ENCODE measurements around the gene POR. TPM values are rescaled to one million over a fixed set of nuclear protein-coding genes. Genes with fewer than 3 reads are reported as not detected.

The POR gene
- total RNA-seq, 1 experiment from 2014 or later, result 45.1 TPM

- ChIA-PET POLR2A (interaction anchor here (0.7 to 1.0 kb wide), 2 partner anchors 11 to 303 kb away, joined by 3 read pairs; no protein-coding TSS in a partner anchor), CTCF (no interaction called here)
- no peak for TF ChIP-seq CTCF (IDR thresholded peaks at IDR 0.05; ENCODE audit: unreplicated experiment)
- no peaks in the 10 kb centered on the region for H3K27me3 Mint-ChIP-seq (ENCODE audit: insufficient read depth, unreplicated experiment)
- peaks cover 13% of the 10 kb centered on the region for H3K36me3 Mint-ChIP-seq (ENCODE audit: insufficient read depth, unreplicated experiment)
- no peak for DNase-seq (ENCODE audit: unreplicated experiment)
- H3K4me1 Mint-ChIP-seq (ENCODE audit: insufficient read depth, unreplicated experiment), result peaks cover 17% of the 10 kb centered on the region
- intact Hi-C loops (cut with micrococcal nuclease), result no loop called here
- no peaks in the 10 kb centered on the region for H3K9me3 Mint-ChIP-seq (ENCODE audit: unreplicated experiment)
- no TSS peak for BruUV-seq (replicated peaks)
- no peak overlapping the region for H3K4me3 Mint-ChIP-seq (ENCODE audit: unreplicated experiment)
- no peak overlapping the region for H3K27ac Mint-ChIP-seq (ENCODE audit: low read depth, unreplicated experiment)
These were observed 76.7 kb downstream of the POR start for GRCh38 chr7:75991531-75992082.

GRCh38 chr7:75992083-75992755 is 77.3 kb downstream of the POR start:
- no peak for TF ChIP-seq CTCF (IDR thresholded peaks at IDR 0.05; ENCODE audit: unreplicated experiment)
- intact Hi-C loops (cut with micrococcal nuclease), result no loop called here
- ChIA-PET POLR2A (interaction anchor here (1.0 kb wide), 1 partner anchor 10 kb away, joined by 3 read pairs; no protein-coding TSS in a partner anchor), CTCF (interaction anchor here (0.7 to 1.0 kb wide), 2 partner anchors 238 to 431 kb away, joined by 3 to 4 read pairs; no protein-coding TSS in a partner anchor)
- H3K4me1 Mint-ChIP-seq (ENCODE audit: insufficient read depth, unreplicated experiment), result peaks cover 17% of the 10 kb centered on the region
- no peak overlapping the region for H3K4me3 Mint-ChIP-seq (ENCODE audit: unreplicated experiment)
- no peak for DNase-seq (ENCODE audit: unreplicated experiment)
- BruUV-seq (replicated peaks), result no TSS peak
- H3K36me3 Mint-ChIP-seq (ENCODE audit: insufficient read depth, unreplicated experiment), result peaks cover 10% of the 10 kb centered on the region
- H3K27ac Mint-ChIP-seq (ENCODE audit: low read depth, unreplicated experiment), result no peak overlapping the region
- H3K27me3 Mint-ChIP-seq (ENCODE audit: insufficient read depth, unreplicated experiment), result no peaks in the 10 kb centered on the region
- H3K9me3 Mint-ChIP-seq (ENCODE audit: unreplicated experiment), result no peaks in the 10 kb centered on the region

- DNase-seq (ENCODE audit: unreplicated experiment), result peak; percentile 39
- no TSS peak for BruUV-seq (replicated peaks)
- H3K27me3 Mint-ChIP-seq (ENCODE audit: insufficient read depth, unreplicated experiment), result no peaks in the 10 kb centered on the region
- ChIA-PET CTCF (interaction anchor here (0.6 to 1.6 kb wide), 2 partner anchors 27 to 366 kb away, joined by 3 to 5 read pairs; no protein-coding TSS in a partner anchor), POLR2A (interaction anchor here (1.0 to 1.8 kb wide), 4 partner anchors 10 to 78 kb away, joined by 3 to 5 read pairs (median 4); partner anchors contain the start of gene STYXL1)
- H3K4me3 Mint-ChIP-seq (ENCODE audit: unreplicated experiment), result peak overlapping the region; percentile 72
- H3K4me1 Mint-ChIP-seq (ENCODE audit: insufficient read depth, unreplicated experiment), result peaks cover 17% of the 10 kb centered on the region
- TF ChIP-seq CTCF (IDR thresholded peaks at IDR 0.05; ENCODE audit: unreplicated experiment), result no peak
- intact Hi-C loops (cut with micrococcal nuclease), result no loop called here
- no peaks in the 10 kb centered on the region for H3K9me3 Mint-ChIP-seq (ENCODE audit: unreplicated experiment)
- peak overlapping the region; percentile 31 for H3K27ac Mint-ChIP-seq (ENCODE audit: low read depth, unreplicated experiment)
- H3K36me3 Mint-ChIP-seq (ENCODE audit: insufficient read depth, unreplicated experiment), result peaks cover 8% of the 10 kb centered on the region
These were observed 78.9 kb downstream of the POR start for GRCh38 chr7:75993689-75994387.
